ENCODE results near the gene KCNJ14. TPM values are rescaled to one million over a fixed set of nuclear protein-coding genes. Genes with fewer than 3 reads are reported as not detected.

The KCNJ14 gene
- polyA plus RNA-seq, 1 donor: 0.70 TPM

GRCh38 chr19:48516536-48516935 is 61.2 kb downstream of the KCNJ14 start:
- Histone ChIP-seq H3K36me3 (ENCODE audit: control insufficient read depth, insufficient read depth, low read length) (no peaks in the 10 kb centered on the region), H3K27me3 (ENCODE audit: control insufficient read depth, insufficient read depth, low read length) (peaks cover 20% of the 10 kb centered on the region), H3K27ac (ENCODE audit: low read length) (no peak overlapping the region), H3K4me1 (ENCODE audit: control insufficient read depth, insufficient read depth, low read length) (peaks cover 5% of the 10 kb centered on the region), H3K4me3 (ENCODE audit: low read length) (no peak overlapping the region), H3K9me3 (ENCODE audit: control insufficient read depth, low read depth, low read length) (peaks cover 4% of the 10 kb centered on the region)
- DNase-seq: no peak
- 77% methylated on average over 2 of the region's 8 CpGs for WGBS (ENCODE audit: insufficient coverage, low lambda C conversion rate)

Other genes with a start within 250 kb of the KCNJ14 start
- gene CARD8, start 199.7 kb upstream of the KCNJ14 start, polyA plus RNA-seq: 40.9 TPM
- 2.2 TPM for gene ZNF114, start 185.5 kb upstream of the KCNJ14 start, polyA plus RNA-seq
- 43.6 TPM for gene EMP3, start 130.0 kb upstream of the KCNJ14 start, polyA plus RNA-seq
- 10.3 TPM for gene TMEM143, start 91.6 kb upstream of the KCNJ14 start, polyA plus RNA-seq
- gene SYNGR4, start 91.2 kb upstream of the KCNJ14 start, polyA plus RNA-seq: 0.12 TPM
- 253 TPM for gene KDELR1, start 64.0 kb upstream of the KCNJ14 start, polyA plus RNA-seq
- 0.48 TPM for gene GRIN2D, start 61.9 kb upstream of the KCNJ14 start, polyA plus RNA-seq
- gene GRWD1, start 9.6 kb upstream of the KCNJ14 start, polyA plus RNA-seq: 19.3 TPM
- 63.8 TPM for gene CYTH2, start 13.8 kb downstream of the KCNJ14 start, polyA plus RNA-seq
- gene LMTK3, start 56.3 kb downstream of the KCNJ14 start, polyA plus RNA-seq: 7.2 TPM
- 1.0 TPM for gene SULT2B1, start 96.6 kb downstream of the KCNJ14 start, polyA plus RNA-seq
- 4.2 TPM for gene SPACA4, start 151.2 kb downstream of the KCNJ14 start, polyA plus RNA-seq
- 77.5 TPM for gene FAM83E, start 159.5 kb downstream of the KCNJ14 start, polyA plus RNA-seq
- gene RPL18, start 163.6 kb downstream of the KCNJ14 start, polyA plus RNA-seq: 2,091 TPM
- gene SPHK2, start 163.9 kb downstream of the KCNJ14 start, polyA plus RNA-seq: 20.1 TPM
- gene DBP, start 181.8 kb downstream of the KCNJ14 start, polyA plus RNA-seq: 4.0 TPM
- 10.1 TPM for gene CA11, start 190.6 kb downstream of the KCNJ14 start, polyA plus RNA-seq
- 0.42 TPM for gene NTN5, start 217.4 kb downstream of the KCNJ14 start, polyA plus RNA-seq
- gene FUT2, start 240.4 kb downstream of the KCNJ14 start, polyA plus RNA-seq: 105 TPM

Measured in large intestine (tissue), 3 donors.